Stimulated activated CD8-positive, alpha-beta memory T cell treated with anti-CD3 and anti-CD28 coated beads, Interleukin-7, amount 100 ng/mL, for 48 hours (primary cell): ENCODE results near the gene EPB41L2.

Source experiments
- DNase-seq, 2 donors: peaks; one replicate each; pipeline ENCODE4 v3.0.0-alpha.2; 2020; ENCODE audit warnings: low read depth in 1 of 2; ENCODE audit errors: extremely low read depth in 1 of 2

EPB41L2 gene

GRCh38 chr6:130980310-130981032 lies 82.6 kb downstream of the EPB41L2 start:
- DNase-seq: no peak

GRCh38 chr6:130978660-130979396 lies 84.2 kb downstream of the EPB41L2 start:
- no peak for DNase-seq

- no peak for DNase-seq
Measured at GRCh38 chr6:130978180-130978579, 84.9 kb downstream of the EPB41L2 start.

GRCh38 chr6:130975325-130975724 lies 87.7 kb downstream of the EPB41L2 start:
- DNase-seq: no peak

GRCh38 chr6:130973521-130974277 lies 89.3 kb downstream of the EPB41L2 start:
- DNase-seq: no peak

GRCh38 chr6:130971504-130971903 lies 91.5 kb downstream of the EPB41L2 start:
- no peak for DNase-seq

GRCh38 chr6:130970839-130971410 lies 92.1 kb downstream of the EPB41L2 start:
- DNase-seq: no peak

- no peak for DNase-seq
Measured at GRCh38 chr6:130969791-130970491, 93.1 kb downstream of the EPB41L2 start.

GRCh38 chr6:130969166-130969565 lies 93.9 kb downstream of the EPB41L2 start:
- no peak for DNase-seq

GRCh38 chr6:130968476-130968875 lies 94.6 kb downstream of the EPB41L2 start:
- DNase-seq: no peak

- DNase-seq: no peak
Measured at GRCh38 chr6:130967502-130968445, 95.3 kb downstream of the EPB41L2 start.

- no peak for DNase-seq
Measured at GRCh38 chr6:130966344-130966980, 96.6 kb downstream of the EPB41L2 start.

- no peak for DNase-seq
Measured at GRCh38 chr6:130965656-130966055, 97.4 kb downstream of the EPB41L2 start.

GRCh38 chr6:130964808-130965604 lies 98.0 kb downstream of the EPB41L2 start:
- no peak for DNase-seq

- DNase-seq: no peak
Measured at GRCh38 chr6:130964289-130964688, 98.8 kb downstream of the EPB41L2 start.

- DNase-seq: no peak
Measured at GRCh38 chr6:130962966-130963365, 100.1 kb downstream of the EPB41L2 start.

GRCh38 chr6:130961148-130961547 lies 101.9 kb downstream of the EPB41L2 start:
- DNase-seq: no peak

- DNase-seq: no peak
Measured at GRCh38 chr6:130959951-130960350, 103.1 kb downstream of the EPB41L2 start.
